Measurements from ENCODE around the gene KCNQ2. TPM values are rescaled to one million over a fixed set of nuclear protein-coding genes. Genes with fewer than 3 reads are reported as not detected.

KCNQ2 gene
- total and polyA plus RNA-seq, 4 donors: not detected

GRCh38 chr20:63432577-63433325 is 39.7 kb downstream of the KCNQ2 start:
- Histone ChIP-seq H3K4me1 (ENCODE audit: control insufficient read depth in 4 of 4, insufficient read depth in 4 of 4, low read length in 3 of 4) (no peaks in the 10 kb centered on the region), H3K9ac (ENCODE audit: low read depth in 1 of 2, low read length in 2 of 2) (no peak overlapping the region), H3K9me3 (ENCODE audit: control insufficient read depth in 4 of 4, low read length in 3 of 4) (no peaks in the 10 kb centered on the region), H3K4me3 (ENCODE audit: low read depth in 1 of 3, low read length in 3 of 3) (no peak overlapping the region), H3K36me3 (ENCODE audit: control insufficient read depth in 4 of 4, insufficient read depth in 3 of 4, low read depth in 1 of 4, low read length in 3 of 4) (no peaks in the 10 kb centered on the region), H3K27me3 (ENCODE audit: control insufficient read depth in 4 of 4, insufficient read depth in 4 of 4, low read length in 3 of 4) (no peaks in the 10 kb centered on the region), H3K27ac (ENCODE audit: low read depth in 1 of 2, low read length in 2 of 2) (no peak overlapping the region)
- 87% methylated on average over 16 of the region's 16 CpGs for WGBS
- DNase-seq (ENCODE audit: low spot score): no peak
- TF ChIP-seq REST (IDR thresholded peaks at IDR 0.05) (no peak), FOXA1 (IDR thresholded peaks at IDR 0.05) (no peak), ZBTB33 (IDR thresholded peaks at IDR 0.05) (no peak), CTCF (IDR thresholded peaks at IDR 0.05; ENCODE audit: low read depth, low read length, missing input control) (no peak), SP1 (IDR thresholded peaks at IDR 0.05) (no peak), EGR1 (IDR thresholded peaks at IDR 0.05; ENCODE audit: low read depth in 2 of 2) (no peak), TAF1 (conservative IDR thresholded peaks at IDR 0.05) (no peak), ATF3 (IDR thresholded peaks at IDR 0.05) (no peak)

- no peaks in the 10 kb centered on the region for H3K36me3 ChIP-seq (ENCODE audit: control insufficient read depth in 4 of 4, insufficient read depth in 3 of 4, low read depth in 1 of 4, low read length in 3 of 4)
- no peaks in the 10 kb centered on the region for H3K4me1 ChIP-seq (ENCODE audit: control insufficient read depth in 4 of 4, insufficient read depth in 4 of 4, low read length in 3 of 4)
- H3K4me3 ChIP-seq (ENCODE audit: low read depth in 1 of 3, low read length in 3 of 3): no peak overlapping the region
- no peaks in the 10 kb centered on the region for H3K27me3 ChIP-seq (ENCODE audit: control insufficient read depth in 4 of 4, insufficient read depth in 4 of 4, low read length in 3 of 4)
- H3K9me3 ChIP-seq (ENCODE audit: control insufficient read depth in 4 of 4, low read length in 3 of 4): no peaks in the 10 kb centered on the region
- no peak overlapping the region for H3K9ac ChIP-seq (ENCODE audit: low read depth in 1 of 2, low read length in 2 of 2)
- whole genome bisulfite sequencing: 0% methylated on average over 1 of the region's 1 CpG
- DNase-seq (ENCODE audit: low spot score): no peak
- no peak overlapping the region for H3K27ac ChIP-seq (ENCODE audit: low read depth in 1 of 2, low read length in 2 of 2)
- TF ChIP-seq TAF1 (conservative IDR thresholded peaks at IDR 0.05) (no peak), YY1 (IDR thresholded peaks at IDR 0.05) (no peak), MAX (IDR thresholded peaks at IDR 0.05) (no peak), HNF4A (conservative IDR thresholded peaks at IDR 0.05) (no peak), RAD21 (IDR thresholded peaks at IDR 0.05) (no peak), REST (IDR thresholded peaks at IDR 0.05) (no peak), NR2F2 (IDR thresholded peaks at IDR 0.05) (no peak), FOXA2 (IDR thresholded peaks at IDR 0.05) (no peak), EGR1 (IDR thresholded peaks at IDR 0.05; ENCODE audit: low read depth in 2 of 2) (no peak), RXRA (IDR thresholded peaks at IDR 0.05) (no peak), ATF3 (IDR thresholded peaks at IDR 0.05) (no peak), GABPA (IDR thresholded peaks at IDR 0.05 in 1 of 2, conservative IDR thresholded peaks at IDR 0.05 in 1 of 2) (no peak), JUND (IDR thresholded peaks at IDR 0.05) (no peak), HNF4G (IDR thresholded peaks at IDR 0.05) (no peak)
Measured at GRCh38 chr20:63431944-63432343, 40.5 kb downstream of the KCNQ2 start.
